GM18907 (cell line): Measurements from ENCODE around the gene TP73.
"Not testable (repeated sequence)": the region's sequence is repeated elsewhere in the genome, so short reads cannot be mapped to it uniquely, and the experiment has no call there.

Experiments
- ATAC-seq: cut with Tn5 transposase; IDR thresholded peaks from one replicate; pipeline ENCODE4 v1.9.1; 2021; ENCODE audit warnings: mild to moderate bottlenecking, moderate library complexity; ENCODE audit not compliant: unreplicated experiment

Gene TP73

DNA sequence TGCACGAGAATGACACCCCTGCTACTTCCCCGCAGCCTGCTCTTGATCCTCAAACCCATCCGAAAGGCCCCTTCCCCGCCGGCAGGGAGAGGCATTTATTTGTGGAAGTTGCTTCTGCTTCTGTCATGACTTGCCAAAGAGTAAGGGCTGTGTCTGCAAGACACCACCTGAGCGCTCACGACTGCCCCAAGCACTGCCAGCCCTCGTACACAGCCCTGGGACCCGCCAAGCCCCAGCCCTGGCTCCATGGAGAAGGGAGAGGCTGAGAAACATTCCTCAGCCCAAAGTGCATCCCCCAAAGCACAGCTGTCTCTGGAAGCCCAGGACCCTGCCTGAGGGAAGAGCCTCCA is 33.8 kb upstream of the TP73 start:
- no peak for ATAC-seq

DNA sequence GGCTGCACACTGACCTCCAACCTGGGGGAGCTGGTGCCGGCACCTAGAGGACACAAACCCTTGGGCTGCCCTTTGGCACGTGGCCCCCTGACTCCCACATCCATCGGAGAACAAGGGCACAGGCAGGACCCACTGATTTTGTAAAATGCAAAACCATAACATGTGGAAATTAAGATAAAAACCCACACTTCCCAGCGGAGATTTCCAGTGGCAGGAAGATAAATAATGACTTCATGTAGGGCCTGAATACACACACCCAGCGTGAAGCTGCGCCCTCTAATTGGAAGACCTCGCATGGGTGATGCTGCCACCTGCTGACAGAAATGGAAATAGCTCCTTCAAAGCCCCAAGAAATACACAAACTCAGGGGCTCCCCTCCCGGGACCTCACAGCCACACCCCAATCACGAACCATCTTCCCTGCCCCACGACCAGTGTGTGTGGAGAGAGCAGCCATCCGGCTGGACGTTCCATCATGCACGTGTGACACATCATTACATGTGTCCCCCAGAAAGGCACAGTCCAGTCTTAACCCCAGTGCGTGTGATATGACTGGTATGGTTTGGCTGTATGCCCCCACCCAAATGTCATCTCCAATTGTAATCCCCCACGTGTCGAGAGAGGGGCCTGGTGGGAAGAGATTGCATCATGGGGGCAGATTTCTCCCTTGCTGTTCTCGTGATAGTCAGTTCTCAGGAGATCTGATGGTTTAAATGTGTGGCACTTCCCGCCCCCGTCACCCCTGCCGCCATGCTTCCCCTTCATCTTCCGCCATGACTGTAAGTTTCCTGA is 33.2 kb upstream of the TP73 start:
- no peak for ATAC-seq

DNA sequence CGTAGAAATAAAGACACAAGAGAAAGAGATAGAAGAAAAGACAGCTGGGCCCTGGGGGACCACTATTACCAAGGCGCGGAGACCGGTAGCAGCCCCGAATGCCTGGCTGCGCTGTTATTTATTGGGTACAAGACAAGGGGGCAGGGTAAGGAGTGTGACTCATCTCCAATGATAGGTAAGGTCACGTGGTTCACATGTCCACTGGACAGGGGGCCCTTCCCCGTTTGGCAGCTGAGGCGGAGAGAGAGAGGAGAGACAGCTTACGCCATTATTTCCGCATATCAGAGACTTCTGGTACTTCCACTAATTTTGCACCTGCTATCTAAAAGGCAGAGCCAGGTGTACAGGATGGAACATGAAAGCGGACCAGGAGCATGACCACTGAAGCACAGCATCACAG is 31.6 kb upstream of the TP73 start:
- ATAC-seq: no peak

DNA sequence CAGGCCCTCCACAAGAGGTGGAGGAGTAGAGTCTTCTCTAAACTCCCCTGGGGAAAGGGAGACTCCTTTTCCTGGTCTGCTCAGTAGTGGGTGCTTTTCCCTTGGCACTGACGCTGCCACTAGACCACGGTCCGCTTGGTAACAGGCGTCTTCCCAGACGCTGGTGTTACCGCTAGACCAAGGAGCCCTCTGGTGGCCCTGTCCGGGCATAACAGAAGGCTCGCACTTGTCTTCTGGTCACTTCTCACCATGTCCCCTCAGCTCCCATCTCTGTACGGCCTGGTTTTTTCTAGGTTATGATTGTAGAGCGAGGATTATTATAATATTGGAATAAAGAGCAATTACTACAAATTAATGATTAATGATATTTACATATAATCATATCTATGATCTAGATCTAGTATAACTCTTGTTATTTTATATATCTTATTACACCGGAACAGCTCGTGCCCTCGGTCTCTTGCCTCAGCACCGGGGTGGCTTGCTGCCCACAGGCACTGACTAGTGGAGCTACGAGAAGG is 31.1 kb upstream of the TP73 start:
- ATAC-seq: not testable (repeated sequence)

DNA sequence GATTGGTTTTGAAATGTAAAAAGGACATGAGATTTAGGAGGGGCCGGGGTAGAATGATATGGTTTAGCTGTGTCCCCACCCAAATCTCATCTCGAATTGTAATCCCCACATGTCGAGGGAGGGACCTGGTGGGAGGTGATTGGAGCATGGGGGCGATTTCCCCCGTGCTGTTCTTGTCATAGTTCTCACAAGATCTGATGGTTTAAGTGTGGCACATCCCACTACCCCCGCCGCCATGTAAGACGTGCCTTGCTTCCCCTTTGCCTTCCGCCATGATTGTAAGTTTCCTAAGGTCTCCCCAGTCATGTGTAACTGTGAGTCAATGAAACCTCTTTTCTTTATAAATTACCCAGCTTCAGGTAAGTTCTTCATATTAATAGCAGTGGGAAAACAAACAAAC is 30.2 kb upstream of the TP73 start:
- not testable (repeated sequence) for ATAC-seq

DNA sequence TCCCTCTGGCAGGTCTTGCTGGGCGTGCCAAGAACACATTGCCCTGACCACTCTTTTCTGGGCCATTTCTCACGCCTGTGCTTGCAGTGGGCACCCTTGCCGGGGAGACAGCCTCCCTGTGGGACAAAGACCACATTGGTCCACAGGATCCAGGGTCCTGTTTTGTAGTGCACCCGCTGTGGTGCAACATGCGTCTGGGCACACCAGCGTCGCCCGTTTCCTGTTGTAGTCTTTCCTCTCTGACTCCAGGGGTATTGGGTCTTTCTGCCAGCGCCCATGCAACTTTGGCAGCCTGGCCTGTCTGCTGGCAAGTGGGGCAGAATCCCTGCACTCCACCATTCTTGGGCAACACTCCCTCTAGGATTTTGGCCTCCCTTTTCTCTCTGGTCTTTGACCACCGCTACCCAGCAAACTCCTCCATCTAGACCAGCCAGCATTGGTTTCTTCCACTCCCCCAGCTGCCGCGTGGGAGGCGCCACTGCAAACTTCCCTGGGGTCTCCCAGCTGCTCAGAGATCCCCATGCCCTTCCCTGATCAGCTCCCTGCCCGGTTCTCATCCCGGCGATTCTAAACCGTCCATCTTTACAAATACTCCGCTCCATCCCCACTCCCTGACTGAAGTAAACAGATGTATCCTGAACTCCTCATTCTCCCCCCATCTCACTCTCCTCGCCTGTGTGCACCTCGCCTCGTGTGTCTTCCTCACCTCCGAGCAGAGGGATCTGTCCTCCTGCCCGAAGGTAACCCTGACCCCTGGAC is 28.7 kb upstream of the TP73 start:
- ATAC-seq: no peak

DNA sequence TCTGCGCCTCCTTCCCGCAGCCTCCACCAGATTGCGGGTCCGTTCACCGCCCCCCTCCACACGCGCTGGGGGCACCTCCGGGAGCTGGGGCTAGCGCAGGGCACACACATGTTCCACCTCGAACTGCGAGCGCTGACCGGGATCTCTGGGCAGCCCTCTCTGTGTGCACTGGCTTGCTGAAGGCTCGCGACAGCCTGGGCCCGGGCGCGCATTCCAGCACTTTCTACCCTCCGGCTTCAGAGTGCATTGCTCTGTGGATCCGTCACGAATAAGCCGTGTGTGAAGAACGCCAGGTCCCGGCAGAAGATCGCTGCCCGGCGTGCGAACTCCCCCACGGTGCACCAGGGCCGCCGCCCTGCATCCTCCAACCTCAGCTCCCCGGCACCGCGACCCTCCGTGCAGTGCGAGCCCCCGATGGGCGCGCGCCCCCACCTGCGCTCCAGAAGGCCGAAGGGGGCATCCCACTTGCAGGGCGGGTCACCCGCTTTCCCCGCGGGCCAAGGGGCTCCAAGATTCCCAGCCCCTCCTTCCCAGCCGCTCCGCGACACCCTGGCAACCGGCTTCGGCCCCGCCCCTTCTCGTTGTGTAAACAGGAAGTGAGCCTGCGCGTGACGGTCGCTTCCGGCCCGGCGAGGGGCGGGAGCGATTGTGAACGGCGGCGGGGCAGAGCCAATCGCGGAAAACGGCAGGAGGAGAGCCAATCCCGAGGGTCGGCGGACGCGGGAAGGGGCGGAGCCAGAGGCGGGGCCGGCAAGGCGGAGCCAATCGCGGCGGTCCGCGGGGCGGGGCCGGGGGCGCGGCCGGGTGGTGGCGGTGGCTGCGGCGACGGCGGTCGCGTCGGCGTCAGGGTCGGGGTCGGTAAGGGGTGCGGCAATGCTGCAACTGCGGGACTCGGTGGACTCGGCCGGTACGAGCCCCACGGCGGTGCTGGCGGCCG is 27.8 kb upstream of the TP73 start, which contains the start of gene TPRG1L:
TPRG1L (plus strand) TSS at position 816 of the 937 bp plus-strand sequence; CDS start at position 874, 58 bp downstream.
- ATAC-seq: peak; percentile 92

DNA sequence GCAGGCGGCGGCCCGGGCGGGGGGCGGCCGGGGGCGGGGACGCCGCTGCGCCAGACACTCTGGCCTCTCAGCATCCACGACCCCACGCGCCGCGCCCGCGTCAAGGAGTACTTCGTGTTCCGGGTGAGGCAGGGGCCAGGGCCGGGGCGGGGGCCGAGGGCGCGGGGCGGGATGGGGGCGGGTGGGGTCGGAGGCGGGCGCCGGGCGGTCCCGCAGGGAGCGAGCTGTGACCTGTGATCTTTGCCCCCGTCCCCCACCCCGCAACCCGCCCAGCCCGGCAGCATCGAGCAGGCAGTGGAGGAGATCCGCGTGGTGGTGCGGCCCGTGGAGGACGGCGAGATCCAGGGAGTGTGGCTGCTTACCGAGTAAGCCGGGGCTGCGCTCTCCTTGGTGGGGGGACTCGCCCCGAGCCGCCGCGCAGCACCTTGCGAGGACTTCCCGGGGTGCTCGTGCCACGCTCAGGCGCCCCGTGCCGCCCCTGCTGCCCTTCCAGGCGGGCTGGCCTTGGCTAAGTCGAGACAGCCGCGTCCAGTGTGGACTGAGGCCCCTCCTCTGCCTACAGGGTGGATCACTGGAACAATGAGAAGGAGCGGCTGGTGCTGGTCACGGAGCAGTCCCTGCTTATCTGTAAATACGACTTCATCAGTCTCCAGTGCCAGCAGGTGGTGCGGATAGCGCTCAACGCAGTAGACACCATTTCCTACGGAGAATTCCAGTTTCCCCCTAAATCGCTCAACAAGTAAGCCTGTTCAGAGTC is 27.0 kb upstream of the TP73 start:
- ATAC-seq: peak; percentile 11

DNA sequence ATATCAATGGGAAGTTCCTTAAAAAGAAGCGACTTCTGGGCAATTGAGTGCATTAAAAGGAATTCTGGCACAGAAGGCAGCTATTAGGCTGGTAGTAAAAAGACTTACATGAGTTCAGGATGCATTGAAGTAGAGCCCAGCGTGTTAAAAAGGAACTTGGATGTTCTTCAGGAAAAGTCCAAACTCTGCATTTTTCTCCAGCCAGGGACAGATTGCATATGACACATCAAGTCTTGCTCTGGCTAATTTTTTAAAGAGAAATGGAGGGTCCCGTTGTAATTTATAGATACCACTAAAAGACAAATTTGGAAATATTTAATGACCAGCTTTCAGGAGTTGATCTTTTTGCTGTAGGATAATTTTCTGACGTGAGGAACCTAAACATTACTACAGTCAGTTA is 26.3 kb upstream of the TP73 start:
- no peak for ATAC-seq

DNA sequence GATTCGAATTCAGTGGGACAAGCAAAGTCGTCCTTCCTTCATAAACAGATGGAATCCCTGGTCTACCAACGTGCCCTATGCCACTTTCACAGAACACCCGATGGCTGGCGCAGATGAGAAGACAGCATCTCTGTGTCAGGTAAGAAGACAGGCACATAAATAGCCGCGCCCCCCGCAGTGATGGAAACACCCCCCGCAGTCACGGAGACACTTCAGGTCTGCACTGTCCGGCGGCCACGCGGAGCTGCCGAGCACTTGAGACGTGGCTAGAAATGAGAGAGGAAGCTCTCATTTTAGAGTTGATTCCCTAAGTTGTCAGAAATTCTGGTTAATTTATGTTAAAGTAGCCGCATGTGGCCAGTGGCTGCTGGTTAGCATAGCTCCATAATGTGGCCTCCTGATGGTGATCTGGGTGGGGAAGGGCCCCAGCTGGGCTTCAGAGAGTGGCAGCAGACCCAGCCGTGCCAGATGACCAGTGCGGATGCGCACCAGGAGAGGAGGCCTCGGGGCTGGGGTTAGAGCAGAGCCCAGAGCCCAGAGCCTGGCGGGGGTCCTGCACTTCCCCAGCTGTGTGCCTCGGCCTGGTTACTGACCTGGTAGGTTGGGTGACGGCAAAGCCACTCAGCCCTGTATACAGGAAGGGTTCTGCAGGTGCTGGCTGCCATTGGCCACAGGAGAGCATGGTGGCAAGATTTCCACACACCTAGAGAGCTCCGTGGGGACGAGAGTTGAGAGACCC is 24.6 kb upstream of the TP73 start:
- no peak for ATAC-seq

DNA sequence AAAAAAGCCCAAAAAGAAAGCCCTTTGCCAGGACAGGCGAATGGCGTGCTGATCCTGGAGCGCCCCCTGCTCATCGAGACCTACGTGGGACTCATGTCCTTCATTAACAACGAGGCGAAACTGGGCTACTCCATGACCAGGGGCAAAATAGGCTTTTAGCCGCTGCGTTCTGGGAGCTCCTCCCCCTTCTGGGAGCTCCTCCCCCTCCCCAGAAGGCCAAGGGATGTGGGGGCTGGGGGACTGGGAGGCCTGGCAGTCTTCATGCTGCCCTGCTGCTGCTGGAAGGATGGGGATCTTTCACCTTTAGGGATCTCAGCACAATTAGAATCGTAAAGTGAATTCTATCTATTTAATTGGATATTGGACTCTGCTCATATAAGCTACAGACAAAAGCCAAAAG is 23.9 kb upstream of the TP73 start:
- no peak for ATAC-seq

DNA sequence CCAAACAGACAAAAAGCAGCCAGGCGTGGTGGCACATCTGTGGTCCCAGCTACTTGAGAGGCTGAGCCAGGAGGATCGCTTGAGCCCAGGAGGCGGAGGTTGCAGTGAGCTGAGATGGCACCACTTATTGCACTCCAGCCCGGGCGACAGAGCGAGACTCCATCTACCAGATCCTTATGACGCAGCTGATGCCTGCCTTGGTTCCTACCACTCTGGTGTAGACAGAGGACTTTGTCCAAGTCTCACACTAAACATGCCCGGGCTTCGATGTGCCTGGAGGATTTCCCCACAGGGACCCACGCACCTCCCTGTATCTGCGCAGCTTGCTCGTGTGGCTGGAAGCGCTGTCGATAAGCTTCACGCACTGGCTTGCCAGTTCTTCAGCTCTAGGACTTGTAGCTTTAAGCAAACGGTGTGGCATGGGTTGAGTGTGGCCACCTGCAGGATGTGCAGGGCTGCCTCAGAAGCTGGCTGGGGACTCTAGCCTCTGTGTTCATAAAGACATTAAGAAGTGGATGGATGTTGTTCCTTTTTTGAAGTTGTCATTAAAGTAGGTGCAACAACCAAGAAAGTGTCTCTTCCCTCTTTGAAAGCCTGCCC is 22.7 kb upstream of the TP73 start:
- no peak for ATAC-seq

DNA sequence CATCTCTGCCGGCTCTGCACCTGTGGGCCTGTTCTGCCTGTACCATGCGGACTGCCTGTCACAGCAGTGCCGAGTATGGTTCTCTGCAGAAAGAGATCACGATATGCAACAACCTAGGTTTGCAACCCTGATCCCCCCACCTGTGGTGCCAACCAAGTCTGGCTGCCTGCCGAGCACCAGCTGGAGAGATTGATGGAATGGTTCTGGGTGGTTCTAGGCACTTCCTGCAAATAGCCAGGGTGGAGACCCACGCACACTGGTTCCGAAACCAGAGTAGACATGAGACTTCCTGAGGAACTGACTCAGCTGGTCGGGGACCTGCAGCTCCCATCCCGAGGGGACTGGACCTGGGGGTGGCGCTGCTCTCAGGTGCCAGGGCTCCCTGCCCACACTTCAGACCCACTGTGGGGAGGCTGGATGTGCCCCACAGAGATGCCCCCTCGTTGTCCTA is 22.1 kb upstream of the TP73 start:
- no peak for ATAC-seq

DNA sequence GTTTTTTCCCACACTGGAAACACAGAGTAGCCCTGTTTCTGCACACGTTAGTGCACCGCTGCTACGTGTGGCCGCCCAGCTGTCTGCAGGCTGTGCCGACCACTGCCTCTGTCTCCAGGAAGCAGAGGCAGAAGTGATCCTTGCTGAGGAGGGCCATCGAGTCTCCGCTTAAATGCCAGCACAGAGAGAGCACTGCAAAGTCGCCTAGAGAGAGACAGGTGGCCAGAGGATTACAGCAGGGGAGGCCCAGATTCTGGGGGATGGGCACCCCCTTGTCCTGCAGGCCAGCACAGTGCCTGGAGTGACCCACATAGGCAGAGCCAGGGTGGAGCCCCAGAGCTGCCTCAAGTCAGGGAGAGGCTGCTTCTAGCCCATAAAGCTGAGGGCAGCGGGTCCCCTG is 21.4 kb upstream of the TP73 start:
- no peak for ATAC-seq

DNA sequence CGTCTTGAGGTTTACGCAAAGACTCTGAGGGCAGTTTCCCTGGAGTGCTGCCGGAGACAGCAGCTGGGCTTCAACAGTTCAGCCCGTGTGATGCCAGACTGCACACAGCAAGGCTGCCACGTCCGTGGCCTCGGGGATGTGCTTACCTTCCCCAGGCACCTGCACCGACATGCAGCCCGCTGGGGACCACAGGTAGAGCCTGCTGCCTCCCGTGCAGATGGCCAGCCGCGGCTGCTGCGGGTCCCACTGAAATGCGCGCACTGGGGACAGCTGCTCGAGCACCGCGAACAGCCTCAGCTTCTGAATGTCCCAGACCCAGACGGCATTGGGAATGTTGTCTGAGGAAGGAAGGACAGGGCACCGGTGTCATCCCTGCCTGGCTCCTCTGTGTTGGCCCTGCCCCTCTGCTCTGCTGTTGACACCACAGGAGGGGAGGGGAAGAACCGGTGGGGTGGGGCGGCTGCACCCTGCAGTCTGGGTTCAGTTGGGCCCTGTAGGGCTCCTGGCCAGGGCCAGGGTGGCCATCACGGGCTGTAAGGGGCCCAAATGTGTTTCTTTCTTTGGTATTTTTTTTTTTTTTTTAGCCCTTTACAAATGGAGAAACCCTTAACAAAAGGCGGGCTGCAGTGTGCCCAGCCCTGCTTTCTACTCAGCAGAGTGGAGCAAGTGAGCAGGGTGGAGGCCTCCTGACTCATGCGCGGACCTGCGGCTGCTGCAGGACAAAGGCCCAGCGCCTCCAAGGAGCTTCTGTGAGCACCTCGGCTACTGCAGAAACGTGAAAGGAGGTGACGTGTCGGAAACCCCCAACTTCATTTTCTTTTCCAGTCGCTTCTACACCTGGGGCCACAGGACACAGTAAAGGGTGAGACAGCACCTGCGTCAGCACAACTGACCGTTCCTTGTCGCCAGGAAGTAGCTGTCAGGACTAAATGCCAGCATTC is 20.7 kb upstream of the TP73 start:
- ATAC-seq: no peak

DNA sequence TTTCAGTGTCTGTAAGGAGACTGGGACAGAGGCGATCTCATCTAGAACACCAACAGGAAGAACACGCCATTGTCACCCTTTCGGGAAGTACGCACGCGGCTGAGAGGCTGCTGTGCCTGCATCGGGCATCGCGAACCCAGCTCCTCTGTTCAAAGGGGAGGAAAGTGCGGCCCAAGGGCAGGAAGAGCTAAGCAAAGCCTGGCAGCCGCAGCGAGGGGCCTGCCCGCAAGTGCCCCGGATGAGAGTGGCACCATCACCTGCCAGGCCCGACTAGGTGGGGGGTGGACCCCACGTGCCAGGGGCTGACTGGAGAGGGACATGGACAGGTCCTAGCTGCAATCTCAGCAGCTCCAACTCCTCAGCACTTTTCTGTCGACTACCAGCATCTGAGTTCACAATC is 20.0 kb upstream of the TP73 start:
- ATAC-seq: no peak

DNA sequence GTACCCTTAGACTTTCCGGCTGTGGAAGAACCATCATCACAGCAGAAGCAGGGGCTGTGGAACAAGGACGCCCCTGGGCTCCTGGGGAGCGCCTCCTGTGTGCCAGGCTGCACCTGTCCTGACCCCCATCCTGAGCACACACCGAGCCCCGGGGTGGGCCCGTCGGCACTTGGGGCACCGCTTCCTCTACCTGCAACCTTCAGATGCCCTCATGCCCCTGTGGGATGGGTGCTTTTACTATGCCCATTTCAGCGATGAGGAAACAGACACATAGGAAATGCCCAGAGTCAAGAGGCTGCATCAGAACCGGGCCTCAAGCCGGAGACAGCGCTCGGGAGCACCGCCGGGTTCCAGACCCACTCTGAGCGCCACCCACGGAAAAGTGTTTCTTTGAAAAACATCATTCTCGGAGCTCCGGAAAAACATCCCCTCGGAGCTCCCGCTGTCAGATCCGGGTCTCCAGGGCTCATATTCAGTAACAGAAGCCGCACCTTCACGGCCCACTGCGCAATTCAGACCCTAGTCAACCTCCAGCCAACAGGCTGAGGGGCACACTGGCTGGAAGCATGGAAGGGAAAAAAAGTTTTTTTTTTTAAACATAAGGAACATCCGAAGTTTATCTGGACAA is 19.5 kb upstream of the TP73 start:
- no peak for ATAC-seq
